GM12872 (cell line): ENCODE data around the gene TTC39C.

Experiments
- CTCF ChIP-seq: IDR thresholded peaks from 3 replicates; pipeline ENCODE4 v1.5.1; 2011; ENCODE audit warnings: low read depth, mild to moderate bottlenecking, low read length, moderate library complexity; ENCODE audit not compliant: insufficient read depth

The TTC39C gene

DNA sequence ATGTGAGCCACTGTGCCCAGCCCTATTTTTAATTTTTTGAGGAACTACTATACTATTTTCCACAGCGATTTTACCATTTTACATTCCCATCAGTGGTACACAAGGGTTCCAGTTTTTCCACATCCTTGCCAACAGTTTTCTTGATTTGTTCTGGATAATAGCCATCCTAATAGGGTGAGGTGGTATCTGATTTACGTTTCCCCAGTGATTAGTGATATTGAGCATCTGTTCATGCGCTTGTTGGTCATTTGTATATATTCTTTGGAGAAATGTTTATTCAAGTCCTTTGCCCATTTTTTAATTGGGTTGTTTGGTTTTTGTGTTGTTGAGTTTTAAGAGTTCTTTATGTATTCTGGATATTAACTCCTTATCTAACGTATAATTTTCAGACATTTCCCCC, 20.8 kb downstream of the TTC39C start:
- no peak for TF ChIP-seq CTCF

DNA sequence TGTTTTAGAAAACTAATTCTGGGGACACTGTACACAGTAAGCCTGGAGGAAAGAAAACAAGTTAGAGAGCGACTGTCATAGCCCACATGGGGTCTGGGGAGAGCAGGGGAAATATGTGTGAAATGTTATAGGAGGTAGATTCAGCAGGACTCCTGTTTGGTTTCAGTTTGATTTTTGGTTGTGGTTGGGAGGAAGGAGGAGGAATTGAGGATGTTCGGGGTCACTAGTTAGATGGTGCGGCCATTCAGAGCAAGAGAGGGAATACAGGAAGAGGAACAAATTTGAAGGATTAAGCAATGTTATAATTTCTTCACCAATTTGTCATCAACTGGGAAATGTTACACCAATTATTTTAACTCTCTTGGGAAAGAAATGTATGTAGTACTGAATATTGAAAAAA, 25.1 kb downstream of the TTC39C start:
- no peak for TF ChIP-seq CTCF

DNA sequence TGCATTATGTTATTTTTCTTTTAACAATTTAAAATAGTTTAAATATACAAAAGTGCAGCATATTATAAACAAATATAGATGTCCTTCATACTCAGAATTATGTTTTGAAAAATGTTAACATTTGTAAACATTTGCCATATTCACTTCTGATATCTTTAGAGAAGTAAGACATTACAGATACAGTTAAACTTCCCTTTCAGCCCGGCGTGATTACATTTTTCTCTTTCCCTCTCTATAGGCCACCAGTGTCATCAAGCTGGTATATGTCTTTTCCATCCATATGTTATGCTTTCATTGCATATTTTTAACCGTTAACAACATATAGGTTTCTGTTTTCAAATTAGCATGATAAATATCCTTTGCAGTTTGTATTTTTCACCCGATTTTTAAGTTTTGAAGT, 27.1 kb downstream of the TTC39C start:
- no peak for TF ChIP-seq CTCF

- no peak for TF ChIP-seq CTCF
These were observed 28.8 kb downstream of the TTC39C start for GRCh38 chr18:24043403-24043802.

- TF ChIP-seq CTCF = no peak
These were observed 33.7 kb downstream of the TTC39C start for GRCh38 chr18:24048261-24048660.

DNA sequence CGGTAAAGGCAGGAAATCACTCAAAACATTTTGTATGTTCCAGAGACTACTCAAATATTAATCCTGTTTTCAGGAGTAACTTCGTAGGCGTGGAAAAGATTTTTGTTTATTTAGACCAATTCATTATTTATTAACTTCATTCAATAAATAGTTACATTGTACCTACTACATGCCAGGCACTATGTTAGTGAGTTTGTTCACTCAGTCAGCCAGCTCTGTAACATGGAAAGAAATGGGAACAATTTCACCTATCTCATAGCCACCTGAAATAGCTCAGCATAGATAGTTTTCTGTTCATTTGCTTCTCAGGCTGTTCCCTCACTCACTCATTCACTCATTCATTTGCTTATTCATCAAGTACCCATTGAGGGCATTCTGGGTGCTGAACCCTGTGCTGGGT, 34.6 kb downstream of the TTC39C start:
- no peak for TF ChIP-seq CTCF

DNA sequence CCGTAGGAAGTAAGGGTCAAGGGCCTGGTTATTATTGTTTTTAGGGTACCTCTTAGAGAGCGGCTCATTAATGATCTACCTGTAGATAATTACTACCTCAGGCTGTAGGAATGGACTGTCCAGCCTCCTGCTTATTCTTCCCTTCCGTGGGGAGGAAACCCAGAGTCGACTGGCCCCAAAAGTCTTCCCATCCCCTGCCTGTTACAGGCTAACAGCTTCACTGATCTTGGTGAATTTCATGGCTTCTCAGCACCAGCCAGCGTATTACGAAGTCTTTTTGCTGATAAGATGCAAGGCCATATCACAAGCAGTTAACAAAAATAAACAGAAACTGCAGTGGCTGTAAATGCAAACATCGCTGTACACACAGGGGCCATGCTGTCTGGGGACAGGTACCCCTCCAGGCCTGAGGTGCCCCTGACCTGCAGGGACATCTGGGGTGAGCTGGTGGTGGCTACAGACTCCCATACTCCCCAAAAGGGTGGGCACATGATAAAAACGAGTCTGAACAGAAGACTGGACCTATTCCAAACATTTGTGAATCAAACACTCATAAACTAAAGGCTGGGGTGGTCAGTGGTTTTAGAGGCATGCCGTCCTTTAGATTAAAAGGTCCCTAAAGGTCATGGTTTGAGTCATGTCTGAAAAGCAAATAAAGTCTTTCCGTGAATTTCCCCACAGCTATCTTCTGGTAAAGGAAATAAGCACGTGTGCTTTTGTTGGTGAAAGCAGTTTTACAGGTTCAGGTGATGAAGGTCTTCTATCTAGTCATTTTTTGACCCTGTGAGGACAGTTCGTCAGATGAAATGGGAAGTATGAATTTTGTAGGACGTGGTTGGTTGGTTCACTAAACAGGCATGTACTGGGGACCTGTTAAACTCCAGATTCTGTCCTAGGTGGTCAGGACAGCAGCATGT, 36.7 kb downstream of the TTC39C start:
- no peak for TF ChIP-seq CTCF
